Vagina (tissue), 2 donors: Measurements from ENCODE around the gene C1QTNF5.

ENCODE experiments used
- CTCF ChIP-seq, 3 experiments: fragments of 450-650 bp in 2 of 3; fragments of 200-600 bp in 1 of 3; sonication (generic) in 1 of 3; IDR thresholded peaks; one replicate each; pipeline ENCODE4 v1.5.1; 2017 to 2019; ENCODE audit warnings: antibody characterized with exemption in 3 of 3, mild to moderate bottlenecking in 2 of 3, moderate library complexity in 2 of 3
- POLR2AphosphoS5 ChIP-seq, 2 donors: sonication (generic); formaldehyde crosslinking; IDR thresholded peaks; one replicate each; pipeline ENCODE4 v1.9.0; 2017; ENCODE audit warnings: antibody characterized with exemption in 2 of 2, mild to moderate bottlenecking in 2 of 2, low read depth in 1 of 2; ENCODE audit not compliant: insufficient read depth in 1 of 2

- no peak for TF ChIP-seq CTCF (IDR thresholded peaks at IDR 0.05)
- no peak for TF ChIP-seq POLR2AphosphoS5 (IDR thresholded peaks at IDR 0.05; ENCODE audit: insufficient read depth in 1 of 2, low read depth in 1 of 2)
These were observed 26.0 kb downstream of the C1QTNF5 start for GRCh38 chr11:119314726-119315125.
